KMS-11 (cell line): ENCODE results near the gene NPFFR1.

ENCODE experiments used
- H2AFZ ChIP-seq: fragments of 200-600 bp; sonication (generic); 2 replicates; pipeline ENCODE4 v1.6.1; 2016; ENCODE audit warnings: antibody characterized with exemption, mixed run types, low read depth
- H3K27ac ChIP-seq: fragments of 200-600 bp; sonication (generic); 2 replicates; pipeline ENCODE4 v1.6.1; 2016; ENCODE audit warnings: mild to moderate bottlenecking, mixed run types
- H3K27me3 ChIP-seq: fragments of 200-600 bp; sonication (generic); 2 replicates; pipeline ENCODE4 v1.6.1; 2017; ENCODE audit warnings: mild to moderate bottlenecking, low read depth, mixed run types, moderate library complexity; ENCODE audit not compliant: insufficient read depth
- H3K36me3 ChIP-seq: fragments of 200-600 bp; sonication (generic); 2 replicates; pipeline ENCODE4 v1.6.1; 2017; ENCODE audit warnings: mild to moderate bottlenecking, mixed run types; ENCODE audit not compliant: insufficient read depth
- H3K4me1 ChIP-seq: fragments of 200-600 bp; sonication (generic); 2 replicates; pipeline ENCODE4 v1.6.1; 2016; ENCODE audit warnings: mild to moderate bottlenecking, low read depth, mixed run types; ENCODE audit not compliant: poor library complexity, severe bottlenecking
- H3K4me2 ChIP-seq: fragments of 200-600 bp; sonication (generic); 2 replicates; pipeline ENCODE4 v1.7.0; 2016; ENCODE audit warnings: mild to moderate bottlenecking, mixed run types
- H3K4me3 ChIP-seq: fragments of 200-600 bp; sonication (generic); IDR thresholded peaks from 2 replicates; pipeline ENCODE4 v1.6.1; 2017; ENCODE audit warnings: low read depth, low read length, mixed read lengths; ENCODE audit not compliant: insufficient read depth
- H3K79me2 ChIP-seq: fragments of 200-600 bp; sonication (generic); 2 replicates; pipeline ENCODE4 v1.6.1; 2016; ENCODE audit warnings: low read depth, mixed run types; ENCODE audit not compliant: insufficient read depth
- H3K9ac ChIP-seq: fragments of 200-600 bp; sonication (generic); 2 replicates; pipeline ENCODE4 v1.6.1; 2016; ENCODE audit warnings: mild to moderate bottlenecking, mixed run types
- H4K20me1 ChIP-seq: fragments of 200-600 bp; sonication (generic); 2 replicates; pipeline ENCODE4 v1.6.1; 2016; ENCODE audit warnings: mild to moderate bottlenecking, mixed run types; ENCODE audit not compliant: insufficient read depth
- TF ChIP-seq, protein P1 (sequence below): fragments of 200-600 bp; sonication (generic); conservative IDR thresholded peaks from 2 replicates; pipeline ENCODE4 v1.6.1; 2017; ENCODE audit warnings: low read depth, mild to moderate bottlenecking, antibody characterized with exemption, low read length, moderate library complexity, mixed read lengths

NPFFR1 gene

DNA sequence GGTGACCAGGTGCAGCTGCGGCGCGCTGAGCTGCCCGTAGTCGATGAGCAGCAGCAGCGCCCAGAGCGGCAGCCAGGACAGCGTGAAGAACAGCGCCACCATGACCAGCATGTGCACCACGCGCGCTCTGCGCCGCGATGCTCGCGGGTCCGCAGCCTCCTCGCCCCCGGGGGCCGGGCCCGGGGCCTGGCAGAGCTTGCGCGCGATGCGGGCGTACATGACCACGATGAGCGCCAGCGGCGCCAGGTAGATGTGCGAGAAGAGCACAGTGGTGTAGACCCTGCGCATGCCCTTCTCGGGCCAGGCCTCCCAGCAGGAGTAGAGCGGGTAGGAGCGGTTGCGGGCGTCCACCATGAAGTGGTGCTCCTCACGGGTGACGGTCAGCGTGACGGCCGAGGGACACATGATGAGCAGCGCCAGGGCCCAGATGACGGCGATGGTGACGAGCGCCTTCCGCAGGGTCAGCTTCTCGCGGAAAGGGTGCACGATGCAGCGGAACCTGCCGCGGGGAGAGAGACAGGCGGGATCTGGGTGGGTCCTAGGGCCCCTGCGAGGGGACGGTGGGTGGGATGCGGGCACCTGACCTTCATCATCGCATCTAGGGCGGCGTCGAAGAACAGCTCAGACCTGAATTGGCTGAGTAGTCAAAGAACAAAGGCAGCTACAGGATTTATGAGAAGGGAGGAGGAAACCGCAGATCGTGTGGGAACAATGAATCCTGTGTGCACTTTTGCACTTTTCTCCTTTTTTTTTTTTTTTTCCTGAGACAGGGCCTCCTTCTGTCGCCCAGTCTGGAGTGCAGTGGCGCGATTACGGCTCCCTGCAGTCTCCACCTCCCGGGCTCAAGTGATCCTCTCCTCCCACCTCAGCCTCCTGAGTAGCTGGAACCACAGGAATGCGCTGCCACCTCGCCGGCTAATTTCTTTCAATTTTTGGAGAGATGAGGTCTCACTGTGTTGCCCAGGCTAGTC lies 28.2 kb downstream of the NPFFR1 start:
- H3K9ac ChIP-seq: no peak overlapping the region
- no peak overlapping the region for H3K4me2 ChIP-seq
- no peaks in the 10 kb centered on the region for H3K79me2 ChIP-seq
- no peaks in the 10 kb centered on the region for H4K20me1 ChIP-seq
- H3K36me3 ChIP-seq: no peaks in the 10 kb centered on the region
- no peak overlapping the region for H3K4me3 ChIP-seq
- H3K4me1 ChIP-seq: no peaks in the 10 kb centered on the region
- H3K27me3 ChIP-seq: no peaks in the 10 kb centered on the region
- TF ChIP-seq, protein P1, sequence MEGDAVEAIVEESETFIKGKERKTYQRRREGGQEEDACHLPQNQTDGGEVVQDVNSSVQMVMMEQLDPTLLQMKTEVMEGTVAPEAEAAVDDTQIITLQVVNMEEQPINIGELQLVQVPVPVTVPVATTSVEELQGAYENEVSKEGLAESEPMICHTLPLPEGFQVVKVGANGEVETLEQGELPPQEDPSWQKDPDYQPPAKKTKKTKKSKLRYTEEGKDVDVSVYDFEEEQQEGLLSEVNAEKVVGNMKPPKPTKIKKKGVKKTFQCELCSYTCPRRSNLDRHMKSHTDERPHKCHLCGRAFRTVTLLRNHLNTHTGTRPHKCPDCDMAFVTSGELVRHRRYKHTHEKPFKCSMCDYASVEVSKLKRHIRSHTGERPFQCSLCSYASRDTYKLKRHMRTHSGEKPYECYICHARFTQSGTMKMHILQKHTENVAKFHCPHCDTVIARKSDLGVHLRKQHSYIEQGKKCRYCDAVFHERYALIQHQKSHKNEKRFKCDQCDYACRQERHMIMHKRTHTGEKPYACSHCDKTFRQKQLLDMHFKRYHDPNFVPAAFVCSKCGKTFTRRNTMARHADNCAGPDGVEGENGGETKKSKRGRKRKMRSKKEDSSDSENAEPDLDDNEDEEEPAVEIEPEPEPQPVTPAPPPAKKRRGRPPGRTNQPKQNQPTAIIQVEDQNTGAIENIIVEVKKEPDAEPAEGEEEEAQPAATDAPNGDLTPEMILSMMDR: no peak
- H2AFZ ChIP-seq: no peak overlapping the region
- H3K27ac ChIP-seq: no peak overlapping the region

DNA sequence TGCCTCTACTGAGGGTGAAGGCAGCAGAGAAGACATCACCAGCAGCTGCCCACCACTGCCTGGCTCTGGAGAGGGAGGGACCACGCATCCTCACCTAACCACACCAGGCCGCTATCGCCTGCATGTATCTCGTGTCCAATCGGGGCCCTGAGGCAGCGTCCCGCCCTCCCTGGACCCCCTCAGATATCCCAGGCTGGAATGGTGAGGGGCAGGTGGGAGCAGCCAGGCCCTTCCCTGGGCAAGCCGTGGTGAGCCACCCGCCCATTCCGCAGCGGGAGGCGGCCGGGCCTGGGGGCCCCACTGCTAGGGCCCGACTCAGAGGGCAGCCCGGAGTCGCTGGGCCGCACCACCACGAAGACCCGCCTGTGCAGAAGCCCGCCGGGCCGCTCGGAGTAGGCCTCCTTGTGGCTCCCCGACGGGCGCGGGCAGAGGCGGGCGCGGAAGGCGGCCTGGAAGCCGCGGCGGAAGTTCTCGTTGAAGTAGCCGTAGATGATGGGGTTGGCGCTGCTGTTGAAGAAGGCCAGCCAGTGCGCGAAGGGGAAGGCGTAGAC lies 29.0 kb downstream of the NPFFR1 start:
- Histone ChIP-seq H3K27ac (no peak overlapping the region), H4K20me1 (no peaks in the 10 kb centered on the region), H3K79me2 (no peaks in the 10 kb centered on the region), H2AFZ (no peak overlapping the region), H3K27me3 (no peaks in the 10 kb centered on the region), H3K4me1 (no peaks in the 10 kb centered on the region), H3K9ac (no peak overlapping the region), H3K36me3 (no peaks in the 10 kb centered on the region), H3K4me3 (no peak overlapping the region), H3K4me2 (no peak overlapping the region)
- TF ChIP-seq, protein P1: no peak

DNA sequence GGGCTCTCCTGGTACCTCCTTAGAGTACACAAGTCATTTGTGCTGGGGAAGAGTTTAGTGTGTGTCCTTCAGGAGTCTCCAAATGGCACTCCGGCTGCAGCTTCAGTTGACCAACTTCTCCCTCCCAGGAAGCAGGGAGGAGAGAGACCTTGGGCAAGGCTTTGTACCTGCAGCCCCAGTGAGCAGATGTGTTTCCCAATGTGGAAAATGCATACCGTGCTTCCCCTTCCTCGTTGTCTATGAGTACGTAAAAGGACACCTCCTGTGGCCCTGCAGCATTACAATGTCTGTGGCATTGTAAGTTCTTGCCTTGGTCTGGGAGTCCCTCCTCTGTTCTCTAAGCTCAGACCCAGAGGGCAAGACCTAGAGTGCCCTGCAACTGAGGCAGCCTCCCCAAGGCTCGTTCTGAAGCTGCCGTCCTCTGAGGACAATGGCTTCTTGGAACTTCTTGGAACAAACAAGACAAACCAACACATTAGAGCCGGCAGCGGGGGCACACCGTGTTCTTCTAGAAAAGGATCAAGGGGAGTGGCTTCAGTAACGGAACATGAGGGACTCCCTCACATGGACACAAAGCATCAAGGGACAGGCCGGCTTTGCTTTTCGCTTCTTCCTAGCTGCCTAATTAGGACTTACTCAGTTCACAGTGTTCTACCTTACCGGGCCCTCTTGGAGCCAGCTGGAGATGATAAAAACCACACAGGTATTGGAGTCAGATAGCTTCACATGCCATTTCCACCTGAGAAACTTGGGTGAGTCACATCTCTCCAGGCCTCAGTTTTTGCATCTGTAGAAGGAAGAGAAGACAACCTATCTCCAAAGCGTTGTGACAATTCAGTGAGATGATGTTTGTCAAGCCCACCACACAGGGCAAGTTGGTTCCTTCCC lies 29.7 kb downstream of the NPFFR1 start:
- TF ChIP-seq, protein P1: no peak
- Histone ChIP-seq H3K79me2 (no peaks in the 10 kb centered on the region), H3K4me2 (no peak overlapping the region), H3K4me1 (no peaks in the 10 kb centered on the region), H3K4me3 (no peak overlapping the region), H4K20me1 (no peaks in the 10 kb centered on the region), H3K27ac (no peak overlapping the region), H3K9ac (no peak overlapping the region), H3K36me3 (no peaks in the 10 kb centered on the region), H3K27me3 (no peaks in the 10 kb centered on the region), H2AFZ (no peak overlapping the region)

- no peak overlapping the region for H3K27ac ChIP-seq
- H3K4me1 ChIP-seq: no peaks in the 10 kb centered on the region
- no peaks in the 10 kb centered on the region for H4K20me1 ChIP-seq
- TF ChIP-seq, protein P1: no peak
- H3K79me2 ChIP-seq: no peaks in the 10 kb centered on the region
- no peak overlapping the region for H3K4me2 ChIP-seq
- no peaks in the 10 kb centered on the region for H3K36me3 ChIP-seq
- H2AFZ ChIP-seq: no peak overlapping the region
- H3K9ac ChIP-seq: no peak overlapping the region
- H3K4me3 ChIP-seq: no peak overlapping the region
- H3K27me3 ChIP-seq: no peaks in the 10 kb centered on the region
These were observed 32.7 kb downstream of the NPFFR1 start for GRCh38 chr10:70250961-70251680.
